Activated CD4-positive, alpha-beta T cell treated with anti-CD3 and anti-CD28 coated beads, Interleukin-2, Interleukin-4, amounts not matched to agents 100 ng/mL and 50 ng/mL, durations not matched to agents 16 hours and 8 hours (primary cell): ENCODE measurements around the gene NTRK2.
"Not testable (repeated sequence)": the region's sequence is repeated elsewhere in the genome, so short reads cannot be mapped to it uniquely, and the experiment has no call there.

Experiments
- DNase-seq: peaks from one replicate; pipeline ENCODE4 v3.0.0-alpha.2; 2020; ENCODE audit warnings: low spot score

Gene NTRK2

GRCh38 chr9:85067792-85068191 lies 398.3 kb downstream of the NTRK2 start:
- DNase-seq, result no peak

GRCh38 chr9:85069421-85069820 lies 399.9 kb downstream of the NTRK2 start:
- DNase-seq, result not testable (repeated sequence)
